HCT116 (cell line): Measurements from ENCODE around the gene UTS2R. TPM values are rescaled to one million over a fixed set of nuclear protein-coding genes. Genes with fewer than 3 reads are reported as not detected.

Experiments used
- ATAC-seq: fragments of 200-7000 bp; cut with Tn5 transposase; 2 replicates; pipeline ENCODE4 v1.9.1; 2020; ENCODE audit warnings: mild to moderate bottlenecking, moderate library complexity
- BruUV-seq: library from RNA; stranded (reverse); fragments of 400-500 nt; replicated peaks from 2 replicates; lab custom pipeline; 2021; lab: Mats Ljungman, UMichigan
- CTCF ChIA-PET: fragments of 300-600 bp; sonication (Branson Sonifier 250); formaldehyde crosslinking; loops from one replicate; lab custom pipeline; 2021; ENCODE audit warnings: antibody characterized with exemption; lab: Charles Lee
- POLR2A ChIA-PET: fragments of 300-600, 350-600 bp; sonication (Branson Sonifier 250); formaldehyde crosslinking; loops from one replicate; lab custom pipeline; 2021; ENCODE audit warnings: antibody characterized with exemption; lab: Charles Lee
- RAD21 ChIA-PET, 2 experiments: fragments of 300-600 bp; sonication (Branson Sonifier 250); formaldehyde crosslinking; loops; one replicate each; lab custom pipeline; 2023; ENCODE audit warnings: low total read pairs in 2 of 2; ENCODE audit not compliant: uncharacterized antibody in 2 of 2, unreplicated experiment in 2 of 2, low non-redundant PET in 1 of 2; lab: Charles Lee
- DNase-seq: peaks from one replicate; pipeline ENCODE4 v3.0.0-alpha.2; 2010; ENCODE audit warnings: low read depth, low spot score
- H2AFZ ChIP-seq: fragments of 200-600 bp; shearing (Covaris generic), sonication (generic); 2 replicates; pipeline ENCODE4 v1.6.1; 2017; ENCODE audit warnings: low read depth, mixed run types, mixed read lengths, antibody characterized with exemption, low read length; ENCODE audit not compliant: poor library complexity, severe bottlenecking
- H3K27ac ChIP-seq: 2 replicates; pipeline ENCODE4 v1.5.1; 2012; ENCODE audit warnings: low read depth, low read length
- H3K27me3 ChIP-seq: fragments of 200-600 bp; sonication (generic); 2 replicates; pipeline ENCODE4 v1.6.1; 2016; ENCODE audit warnings: mixed run types, low read length, mixed read lengths; ENCODE audit not compliant: insufficient read depth
- H3K36me3 ChIP-seq, 2 experiments: fragments of 200-500 bp in 1 of 2; fragments of 200-600 bp in 1 of 2; sonication (Bioruptor generic) in 1 of 2; sonication (generic) in 1 of 2; 2 replicates each; pipeline versions ENCODE4 v1.5.1 to v1.6.1; 2014 to 2016; ENCODE audit warnings: low read length in 2 of 2, inconsistent platforms in 1 of 2, mixed read lengths in 1 of 2, mixed run types in 1 of 2; ENCODE audit not compliant: insufficient read depth in 2 of 2, control insufficient read depth in 1 of 2
- H3K4me1 ChIP-seq, 2 experiments: fragments of 200-600 bp in 1 of 2; sonication (generic) in 1 of 2; 2 replicates each; pipeline versions ENCODE4 v1.5.1 to v1.6.1; 2012 to 2017; ENCODE audit warnings: low read length in 2 of 2, inconsistent platforms in 1 of 2, mild to moderate bottlenecking in 1 of 2, mixed read lengths in 1 of 2, mixed run types in 1 of 2, moderate library complexity in 1 of 2; ENCODE audit not compliant: insufficient read depth in 2 of 2, control insufficient read depth in 1 of 2
- H3K4me2 ChIP-seq: fragments of 200-600 bp; sonication (generic); 2 replicates; pipeline ENCODE4 v1.6.1; 2017; ENCODE audit warnings: mixed run types, low read length, mixed read lengths
- H3K4me3 ChIP-seq, 2 experiments: fragments of 200-600 bp in 1 of 2; sonication (generic) in 1 of 2; replicated peaks in 1 of 2; 2 replicates each; pipeline ENCODE4 v1.5.1; 2011 to 2016; ENCODE audit warnings: low read length in 2 of 2, control low read depth in 1 of 2, low read depth in 1 of 2, mild to moderate bottlenecking in 1 of 2, mixed read lengths in 1 of 2, mixed run types in 1 of 2
- H3K79me2 ChIP-seq: fragments of 200-600 bp; sonication (generic); 2 replicates; pipeline ENCODE4 v1.6.1; 2017; ENCODE audit warnings: mild to moderate bottlenecking, mixed run types, low read length, moderate library complexity, mixed read lengths; ENCODE audit not compliant: insufficient read depth
- H3K9ac ChIP-seq: fragments of 200-600 bp; sonication (generic); 2 replicates; pipeline ENCODE4 v1.6.1; 2016; ENCODE audit warnings: low read length, mixed read lengths
- H3K9me2 ChIP-seq: fragments of 200-600 bp; sonication (generic), shearing (Covaris generic); 2 replicates; pipeline ENCODE4 v1.6.1; 2017; ENCODE audit warnings: mixed run types, mild to moderate bottlenecking, moderate library complexity; ENCODE audit not compliant: insufficient read depth
- H3K9me3 ChIP-seq, 2 experiments: fragments of 200-500 bp in 1 of 2; fragments of 200-600 bp in 1 of 2; sonication (Bioruptor generic) in 1 of 2; sonication (generic) in 1 of 2; 2 replicates each; pipeline ENCODE4 v1.6.1; 2014 to 2017; ENCODE audit warnings: low read length in 2 of 2, mixed read lengths in 2 of 2, inconsistent platforms in 1 of 2, low read depth in 1 of 2, mild to moderate bottlenecking in 1 of 2, mixed run types in 1 of 2, moderate library complexity in 1 of 2; ENCODE audit not compliant: control insufficient read depth in 1 of 2, insufficient read depth in 1 of 2
- H4K20me1 ChIP-seq: fragments of 200-600 bp; sonication (generic), shearing (Covaris generic); 2 replicates; pipeline ENCODE4 v1.6.1; 2017; ENCODE audit warnings: mixed run types, mild to moderate bottlenecking, moderate library complexity; ENCODE audit not compliant: insufficient read depth
- CBX3 ChIP-seq: IDR thresholded peaks from 2 replicates; pipeline ENCODE4 v1.6.1; 2012; ENCODE audit warnings: low read depth
- CEBPB ChIP-seq: IDR thresholded peaks from 2 replicates; pipeline ENCODE4 v1.6.1; 2012; ENCODE audit warnings: low read depth
- EGR1 ChIP-seq: IDR thresholded peaks from 2 replicates; pipeline ENCODE4 v1.6.1; 2012; ENCODE audit warnings: low read depth
- EZH2 ChIP-seq: fragments of 200-600 bp; sonication (generic); IDR thresholded peaks from 2 replicates; pipeline ENCODE4 v1.6.1; 2017; ENCODE audit warnings: antibody characterized with exemption, mixed run types
- FOSL1 ChIP-seq: IDR thresholded peaks from 2 replicates; pipeline ENCODE4 v1.6.1; 2012; ENCODE audit warnings: low read depth
- JUND ChIP-seq: IDR thresholded peaks from 2 replicates; pipeline ENCODE4 v1.6.1; 2012
- POLR2A ChIP-seq: IDR thresholded peaks from 2 replicates; pipeline ENCODE4 v1.7.0; 2011; ENCODE audit warnings: borderline replicate concordance; ENCODE audit not compliant: insufficient read depth, insufficient read length; ENCODE audit errors: extremely low read depth
- POLR2AphosphoS5 ChIP-seq: IDR thresholded peaks from 2 replicates; pipeline ENCODE4 v1.6.1; 2011; ENCODE audit warnings: mild to moderate bottlenecking, low read depth, low read length, moderate library complexity
- SIN3A ChIP-seq: IDR thresholded peaks from 2 replicates; pipeline ENCODE4 v1.6.1; 2012; ENCODE audit warnings: low read depth
- SP1 ChIP-seq: IDR thresholded peaks from 2 replicates; pipeline ENCODE4 v1.6.1; 2012; ENCODE audit warnings: low read depth
- SRF ChIP-seq: IDR thresholded peaks from 2 replicates; pipeline ENCODE4 v1.6.1; 2012; ENCODE audit warnings: low read depth
- TCF7L2 ChIP-seq: IDR thresholded peaks from 2 replicates; pipeline ENCODE4 v1.7.0; 2011; ENCODE audit warnings: borderline replicate concordance, inconsistent platforms; ENCODE audit not compliant: insufficient read depth, insufficient read length; ENCODE audit errors: extremely low read depth
- YY1 ChIP-seq: IDR thresholded peaks from 2 replicates; pipeline ENCODE4 v1.6.1; 2011; ENCODE audit warnings: low read length, low read depth, moderate library complexity, mild to moderate bottlenecking; ENCODE audit not compliant: insufficient replicate concordance; ENCODE audit errors: extremely low read depth
- ZFX ChIP-seq: fragments of 450-650 bp; IDR thresholded peaks from 2 replicates; pipeline ENCODE4 v1.6.1; 2017
- ZNF274 ChIP-seq: fragments of 200-500 bp; sonication (Bioruptor generic); IDR thresholded peaks from 2 replicates; pipeline ENCODE4 v1.6.1; 2014; ENCODE audit warnings: mild to moderate bottlenecking, low read depth, low read length, inconsistent platforms
- intact Hi-C: fragments of 100-400 bp; cut with micrococcal nuclease; formaldehyde crosslinking; loops from 2 replicates; pipeline ENCODE4 v1.10.0; 2022
- total RNA-seq: library from RNA; stranded (reverse); gene quantifications from one replicate; pipeline ENCODE4 v1.2.1, GENCODE V29; 2021; ENCODE audit not compliant: unreplicated experiment
- TF ChIP-seq, protein P1 (sequence below): IDR thresholded peaks from 2 replicates; pipeline ENCODE4 v1.6.1; 2012
- TF ChIP-seq, protein P2 (sequence below): IDR thresholded peaks from 2 replicates; pipeline ENCODE4 v1.6.1; 2011; ENCODE audit warnings: mild to moderate bottlenecking, low read length, moderate library complexity; ENCODE audit not compliant: insufficient replicate concordance; ENCODE audit errors: extremely low read depth
- TF ChIP-seq, protein P3 (sequence below), 3 experiments: fragments of 200-600 bp in 1 of 3; sonication (generic) in 1 of 3; IDR thresholded peaks in 2 of 3; conservative IDR thresholded peaks in 1 of 3; 2 replicates each; pipeline ENCODE4 v1.5.1; 2012 to 2017; ENCODE audit warnings: low read depth in 2 of 3, low read length in 2 of 3, antibody characterized with exemption in 1 of 3, borderline replicate concordance in 1 of 3, control low read depth in 1 of 3, mild to moderate bottlenecking in 1 of 3, mixed read lengths in 1 of 3, mixed run types in 1 of 3, moderate library complexity in 1 of 3; ENCODE audit not compliant: insufficient read depth in 1 of 3

The UTS2R gene
- total RNA-seq, 1 experiment from 2014 or later: not detected

DNA sequence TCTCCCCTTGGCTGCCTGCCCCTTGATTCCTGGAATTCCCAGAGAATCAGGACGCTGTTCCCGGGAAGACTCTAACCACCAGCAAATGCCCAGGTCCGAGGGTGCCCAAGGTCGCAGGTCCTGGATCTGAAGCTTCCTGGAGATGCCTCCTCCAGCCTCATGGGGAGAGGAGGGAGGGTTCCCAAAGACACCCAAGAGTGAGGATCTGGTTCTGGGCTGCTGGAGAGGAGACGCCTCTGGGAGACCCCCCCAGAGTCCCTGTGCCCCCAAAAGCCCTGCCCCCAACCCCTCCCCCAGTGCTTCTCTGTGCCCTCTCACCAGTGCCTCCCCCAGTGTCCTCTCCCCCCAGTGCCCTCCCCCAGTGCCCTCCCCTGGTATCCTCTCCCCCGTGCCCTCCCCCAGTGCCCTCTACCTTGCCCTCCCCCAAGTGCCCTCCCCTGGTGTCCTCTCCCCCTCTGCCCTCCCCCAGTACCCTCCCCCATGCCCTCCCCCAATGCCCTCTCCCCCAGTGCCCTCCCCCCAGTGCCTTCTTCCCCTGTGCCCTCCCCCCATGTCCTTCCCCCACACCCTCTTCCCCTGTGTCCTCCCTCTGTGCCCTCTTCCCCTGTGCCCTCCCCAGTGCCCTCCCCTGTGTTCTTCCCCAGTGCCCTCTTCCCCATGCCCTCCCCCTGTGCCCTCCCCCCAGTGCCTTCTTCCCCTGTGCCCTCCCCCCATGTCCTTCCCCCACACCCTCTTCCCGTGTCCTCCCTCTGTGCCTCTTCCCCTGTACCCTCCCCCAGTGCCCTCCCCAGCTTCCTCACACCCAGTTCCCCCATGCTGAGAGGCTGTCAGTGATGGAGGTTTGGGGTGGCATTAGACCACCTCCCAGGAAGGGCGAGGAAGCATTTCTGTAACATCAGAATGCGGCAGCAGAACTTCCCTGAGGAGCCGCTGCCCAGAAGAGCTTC, 31.7 kb upstream of the UTS2R start:
- intact Hi-C loops: loop anchor here (2.0 to 5.0 kb wide), 2 partner anchors 253 to 308 kb away; partner anchors contain the start of gene RAC3
- Histone ChIP-seq H3K4me1 (peaks cover 50 to 65% of the 10 kb centered on the region in 2 experiments), H3K36me3 (no peaks in the 10 kb centered on the region), H3K79me2 (no peaks in the 10 kb centered on the region), H3K4me2 (peak overlapping the region; percentile 89), H3K27ac (peak overlapping the region; percentile 96), H2AFZ (peak overlapping the region; percentile 10), H3K27me3 (no peaks in the 10 kb centered on the region), H3K9me2 (no peaks in the 10 kb centered on the region), H3K9me3 (no peaks in the 10 kb centered on the region), H4K20me1 (no peaks in the 10 kb centered on the region), H3K9ac (peak overlapping the region; percentile 70), H3K4me3 (peak overlapping the region; percentile 49 to 61)
- ChIA-PET POLR2A (interaction anchor here (1.3 to 2.0 kb wide), 2 partner anchors 57 to 111 kb away, joined by 3 to 4 read pairs; partner anchors contain the start of gene SLC16A3), CTCF (interaction anchor here (0.5 to 1.6 kb wide), 3 partner anchors 10 to 302 kb away, joined by 3 to 5 read pairs (median 4); partner anchors contain the start of gene DCXR), RAD21 (interaction anchor here in 1 of 2 experiments (0.7 kb wide), 1 partner anchor 428 kb away, joined by 4 read pairs; no protein-coding TSS in a partner anchor)
- TF ChIP-seq CBX3: no peak
- TF ChIP-seq, protein P1, sequence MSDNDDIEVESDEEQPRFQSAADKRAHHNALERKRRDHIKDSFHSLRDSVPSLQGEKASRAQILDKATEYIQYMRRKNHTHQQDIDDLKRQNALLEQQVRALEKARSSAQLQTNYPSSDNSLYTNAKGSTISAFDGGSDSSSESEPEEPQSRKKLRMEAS: no peak
- TF ChIP-seq SIN3A: no peak
- TF ChIP-seq ZFX: no peak
- TF ChIP-seq, protein P2, sequence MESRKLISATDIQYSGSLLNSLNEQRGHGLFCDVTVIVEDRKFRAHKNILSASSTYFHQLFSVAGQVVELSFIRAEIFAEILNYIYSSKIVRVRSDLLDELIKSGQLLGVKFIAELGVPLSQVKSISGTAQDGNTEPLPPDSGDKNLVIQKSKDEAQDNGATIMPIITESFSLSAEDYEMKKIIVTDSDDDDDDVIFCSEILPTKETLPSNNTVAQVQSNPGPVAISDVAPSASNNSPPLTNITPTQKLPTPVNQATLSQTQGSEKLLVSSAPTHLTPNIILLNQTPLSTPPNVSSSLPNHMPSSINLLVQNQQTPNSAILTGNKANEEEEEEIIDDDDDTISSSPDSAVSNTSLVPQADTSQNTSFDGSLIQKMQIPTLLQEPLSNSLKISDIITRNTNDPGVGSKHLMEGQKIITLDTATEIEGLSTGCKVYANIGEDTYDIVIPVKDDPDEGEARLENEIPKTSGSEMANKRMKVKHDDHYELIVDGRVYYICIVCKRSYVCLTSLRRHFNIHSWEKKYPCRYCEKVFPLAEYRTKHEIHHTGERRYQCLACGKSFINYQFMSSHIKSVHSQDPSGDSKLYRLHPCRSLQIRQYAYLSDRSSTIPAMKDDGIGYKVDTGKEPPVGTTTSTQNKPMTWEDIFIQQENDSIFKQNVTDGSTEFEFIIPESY: no peak
- TF ChIP-seq FOSL1: no peak
- TF ChIP-seq POLR2A: no peak
- no peak for TF ChIP-seq CEBPB
- no peak for TF ChIP-seq EGR1
- TF ChIP-seq, protein P3, sequence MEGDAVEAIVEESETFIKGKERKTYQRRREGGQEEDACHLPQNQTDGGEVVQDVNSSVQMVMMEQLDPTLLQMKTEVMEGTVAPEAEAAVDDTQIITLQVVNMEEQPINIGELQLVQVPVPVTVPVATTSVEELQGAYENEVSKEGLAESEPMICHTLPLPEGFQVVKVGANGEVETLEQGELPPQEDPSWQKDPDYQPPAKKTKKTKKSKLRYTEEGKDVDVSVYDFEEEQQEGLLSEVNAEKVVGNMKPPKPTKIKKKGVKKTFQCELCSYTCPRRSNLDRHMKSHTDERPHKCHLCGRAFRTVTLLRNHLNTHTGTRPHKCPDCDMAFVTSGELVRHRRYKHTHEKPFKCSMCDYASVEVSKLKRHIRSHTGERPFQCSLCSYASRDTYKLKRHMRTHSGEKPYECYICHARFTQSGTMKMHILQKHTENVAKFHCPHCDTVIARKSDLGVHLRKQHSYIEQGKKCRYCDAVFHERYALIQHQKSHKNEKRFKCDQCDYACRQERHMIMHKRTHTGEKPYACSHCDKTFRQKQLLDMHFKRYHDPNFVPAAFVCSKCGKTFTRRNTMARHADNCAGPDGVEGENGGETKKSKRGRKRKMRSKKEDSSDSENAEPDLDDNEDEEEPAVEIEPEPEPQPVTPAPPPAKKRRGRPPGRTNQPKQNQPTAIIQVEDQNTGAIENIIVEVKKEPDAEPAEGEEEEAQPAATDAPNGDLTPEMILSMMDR (IDR thresholded peaks at IDR 0.05 in 2 of 3, conservative IDR thresholded peaks at IDR 0.05 in 1 of 3; ENCODE audit: borderline replicate concordance in 1 of 3, insufficient read depth in 1 of 3, low read depth in 2 of 3, low read length in 2 of 3): no peak
- TF ChIP-seq SRF: no peak
- TF ChIP-seq JUND: no peak
- TF ChIP-seq ZNF274: no peak
- no peak for TF ChIP-seq EZH2
- no peak for TF ChIP-seq YY1
- no peak for TF ChIP-seq TCF7L2
- no peak for TF ChIP-seq SP1
- TF ChIP-seq POLR2AphosphoS5: no peak
- DNase-seq (no peak), ATAC-seq (peak; percentile 33)
- no TSS peak for BruUV-seq
